Measurements from ENCODE around the gene SIRT2. TPM values are rescaled to one million over a fixed set of nuclear protein-coding genes. Genes with fewer than 3 reads are reported as not detected.

Gene SIRT2
- total and polyA plus RNA-seq, 2 of the 8 experiments (the other 6 are each of a cell fraction or from before 2014, with no cell fraction given): 6.5 to 10.0 TPM

- peak; percentile 57 for TF ChIP-seq MAX (IDR thresholded peaks at IDR 0.05)
- no peak for TF ChIP-seq CBX5 (IDR thresholded peaks at IDR 0.05; ENCODE audit: low read depth, low read length)
- TF ChIP-seq RBBP5 (IDR thresholded peaks at IDR 0.05; ENCODE audit: borderline replicate concordance, low read depth, low read length): peak; percentile 94
- peak; percentile 99 for TF ChIP-seq YY1 (IDR thresholded peaks at IDR 0.05; ENCODE audit: low read depth, low read length)
- peak; percentile 93 for TF ChIP-seq TAF7 (optimal IDR thresholded peaks at IDR 0.05; ENCODE audit: borderline replicate concordance, low read depth, low read length)
- peak; percentile 85 for TF ChIP-seq TBP (IDR thresholded peaks at IDR 0.05; ENCODE audit: low read depth, low read length)
Observed at GRCh38 chr19:38929929-38930775, 30.7 kb upstream of the SIRT2 start, which contains the start of gene SARS2 (continued).

Measured in H1 (cell line).